Measurements from ENCODE around the gene TENM3.

Gene TENM3

DNA sequence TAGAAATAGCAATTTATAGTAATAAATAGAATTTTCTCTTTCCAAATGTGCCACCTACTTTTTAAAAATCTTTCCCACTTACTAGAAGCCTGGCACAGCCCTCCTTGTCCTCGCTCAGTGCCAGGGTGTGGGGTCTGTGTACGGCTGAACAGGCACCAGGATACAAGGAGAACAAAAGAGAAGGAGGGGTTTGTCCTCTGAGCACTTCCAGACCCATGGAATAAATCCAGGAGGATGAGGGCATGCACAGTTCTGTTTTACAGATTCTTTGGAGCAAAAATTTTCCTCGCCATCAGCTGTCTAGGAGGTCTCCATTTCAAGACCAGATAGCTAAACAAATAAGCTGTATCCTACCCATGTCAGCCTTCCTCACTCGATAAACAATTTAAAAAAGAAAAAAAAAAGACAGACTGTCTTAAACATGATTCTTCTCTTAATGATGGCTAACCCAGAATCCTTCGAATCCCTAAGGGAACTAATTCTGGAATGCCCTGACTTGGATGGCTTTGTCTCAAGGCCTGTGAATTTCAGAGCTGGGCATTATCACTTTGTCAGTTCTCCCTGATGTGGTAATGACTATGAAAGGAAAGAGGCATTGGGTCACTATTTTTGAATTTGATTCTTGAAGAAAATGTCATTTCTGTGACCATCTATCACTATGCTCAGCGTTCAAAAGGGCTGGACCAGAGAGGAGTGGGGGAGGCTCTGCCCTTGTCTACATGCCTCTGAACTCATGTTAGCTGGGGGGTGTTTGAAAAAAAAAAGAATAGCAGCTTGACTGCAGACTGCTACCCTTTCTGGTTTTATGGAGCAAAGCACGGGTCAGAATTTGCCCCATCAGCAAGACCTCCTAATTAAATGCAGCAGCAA, 523.0 kb downstream of the TENM3 start:
- H3K4me2 ChIP-seq (ENCODE audit: low read depth, low read length, poor library complexity, severe bottlenecking), result no peak overlapping the region
- H3K27ac ChIP-seq (ENCODE audit: low read depth, low read length), result no peak overlapping the region
- H2AFZ ChIP-seq (ENCODE audit: low read depth, low read length, severe bottlenecking), result no peak overlapping the region
- H3K27me3 ChIP-seq (ENCODE audit: low read length), result no peaks in the 10 kb centered on the region
- H3K4me3 ChIP-seq (ENCODE audit: insufficient read depth, low read length, poor library complexity, severe bottlenecking), result no peak overlapping the region
- H4K20me1 ChIP-seq (ENCODE audit: low read depth, low read length), result no peaks in the 10 kb centered on the region
- H3K79me2 ChIP-seq (ENCODE audit: insufficient read depth, low read length), result no peaks in the 10 kb centered on the region
- H3K36me3 ChIP-seq (ENCODE audit: low read length), result no peaks in the 10 kb centered on the region
- no peaks in the 10 kb centered on the region for H3K9me3 ChIP-seq (ENCODE audit: insufficient read depth, low read length)
- TF ChIP-seq EZH2phosphoT487 (conservative IDR thresholded peaks at IDR 0.05; ENCODE audit: low read length), result no peak
- TF ChIP-seq, protein P1, sequence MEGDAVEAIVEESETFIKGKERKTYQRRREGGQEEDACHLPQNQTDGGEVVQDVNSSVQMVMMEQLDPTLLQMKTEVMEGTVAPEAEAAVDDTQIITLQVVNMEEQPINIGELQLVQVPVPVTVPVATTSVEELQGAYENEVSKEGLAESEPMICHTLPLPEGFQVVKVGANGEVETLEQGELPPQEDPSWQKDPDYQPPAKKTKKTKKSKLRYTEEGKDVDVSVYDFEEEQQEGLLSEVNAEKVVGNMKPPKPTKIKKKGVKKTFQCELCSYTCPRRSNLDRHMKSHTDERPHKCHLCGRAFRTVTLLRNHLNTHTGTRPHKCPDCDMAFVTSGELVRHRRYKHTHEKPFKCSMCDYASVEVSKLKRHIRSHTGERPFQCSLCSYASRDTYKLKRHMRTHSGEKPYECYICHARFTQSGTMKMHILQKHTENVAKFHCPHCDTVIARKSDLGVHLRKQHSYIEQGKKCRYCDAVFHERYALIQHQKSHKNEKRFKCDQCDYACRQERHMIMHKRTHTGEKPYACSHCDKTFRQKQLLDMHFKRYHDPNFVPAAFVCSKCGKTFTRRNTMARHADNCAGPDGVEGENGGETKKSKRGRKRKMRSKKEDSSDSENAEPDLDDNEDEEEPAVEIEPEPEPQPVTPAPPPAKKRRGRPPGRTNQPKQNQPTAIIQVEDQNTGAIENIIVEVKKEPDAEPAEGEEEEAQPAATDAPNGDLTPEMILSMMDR (IDR thresholded peaks at IDR 0.05; ENCODE audit: insufficient read depth, low read length, poor library complexity, severe bottlenecking), result no peak
- no peak overlapping the region for H3K9ac ChIP-seq (ENCODE audit: low read length)
- no peaks in the 10 kb centered on the region for H3F3A ChIP-seq (ENCODE audit: insufficient read depth)
- H3K9me2 ChIP-seq (replicated peaks; ENCODE audit: insufficient read depth, low read length), result no peaks in the 10 kb centered on the region

DNA sequence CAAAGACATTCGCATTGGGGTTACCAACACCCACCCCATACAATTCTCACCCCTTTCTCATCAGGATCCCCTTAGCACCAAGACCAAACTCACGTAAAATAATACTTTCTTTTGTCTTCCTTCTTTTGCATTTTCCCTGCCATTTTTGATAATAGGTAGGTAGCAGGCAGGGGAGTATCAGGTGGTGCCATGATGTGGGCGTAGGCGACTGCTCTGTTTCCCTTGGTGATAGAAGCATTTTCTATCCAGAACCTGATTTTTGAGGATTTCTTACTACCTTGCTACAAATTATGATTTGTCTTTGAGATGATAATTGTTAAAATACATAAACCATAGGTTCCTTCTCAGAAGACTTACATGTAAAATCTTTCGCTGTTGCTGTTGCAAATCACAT, 523.7 kb downstream of the TENM3 start:
- Histone ChIP-seq H3K79me2 (ENCODE audit: insufficient read depth, low read length) (no peaks in the 10 kb centered on the region), H3K27me3 (ENCODE audit: low read length) (no peaks in the 10 kb centered on the region), H3K36me3 (ENCODE audit: low read length) (no peaks in the 10 kb centered on the region), H4K20me1 (ENCODE audit: low read depth, low read length) (no peaks in the 10 kb centered on the region), H3K9me3 (ENCODE audit: insufficient read depth, low read length) (no peaks in the 10 kb centered on the region), H3K27ac (ENCODE audit: low read depth, low read length) (no peak overlapping the region), H3F3A (ENCODE audit: insufficient read depth) (no peaks in the 10 kb centered on the region), H3K9ac (ENCODE audit: low read length) (no peak overlapping the region), H2AFZ (ENCODE audit: low read depth, low read length, severe bottlenecking) (no peak overlapping the region), H3K4me2 (ENCODE audit: low read depth, low read length, poor library complexity, severe bottlenecking) (no peak overlapping the region), H3K9me2 (replicated peaks; ENCODE audit: insufficient read depth, low read length) (no peaks in the 10 kb centered on the region), H3K4me3 (ENCODE audit: insufficient read depth, low read length, poor library complexity, severe bottlenecking) (no peak overlapping the region)
- TF ChIP-seq, protein P1 (IDR thresholded peaks at IDR 0.05; ENCODE audit: insufficient read depth, low read length, poor library complexity, severe bottlenecking), result no peak
- no peak for TF ChIP-seq EZH2phosphoT487 (conservative IDR thresholded peaks at IDR 0.05; ENCODE audit: low read length)

DNA sequence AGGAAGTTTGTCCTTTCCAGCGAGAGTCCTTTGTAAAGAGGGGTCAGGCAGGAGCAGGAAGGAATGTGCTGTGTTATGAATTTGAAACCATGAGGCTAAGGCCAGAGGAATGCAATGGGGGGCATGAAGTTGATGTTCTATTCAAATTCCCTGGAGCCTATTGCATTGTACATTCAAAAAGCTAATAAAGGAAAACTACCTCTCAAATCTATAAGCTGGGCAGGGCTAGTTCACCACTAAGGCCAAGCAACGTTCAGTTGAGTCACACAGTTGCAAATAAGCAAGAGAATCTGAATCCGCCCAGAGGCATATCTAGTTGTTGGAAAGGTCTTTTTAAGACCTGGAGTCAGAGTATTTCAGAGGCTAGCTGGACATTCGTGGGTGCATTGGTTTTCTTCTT, 525.6 kb downstream of the TENM3 start:
- H3K36me3 ChIP-seq (ENCODE audit: low read length), result no peaks in the 10 kb centered on the region
- H4K20me1 ChIP-seq (ENCODE audit: low read depth, low read length), result no peaks in the 10 kb centered on the region
- H3K4me3 ChIP-seq (ENCODE audit: insufficient read depth, low read length, poor library complexity, severe bottlenecking), result no peak overlapping the region
- no peaks in the 10 kb centered on the region for H3K27me3 ChIP-seq (ENCODE audit: low read length)
- no peaks in the 10 kb centered on the region for H3K79me2 ChIP-seq (ENCODE audit: insufficient read depth, low read length)
- H2AFZ ChIP-seq (ENCODE audit: low read depth, low read length, severe bottlenecking), result no peak overlapping the region
- H3F3A ChIP-seq (ENCODE audit: insufficient read depth), result no peaks in the 10 kb centered on the region
- no peaks in the 10 kb centered on the region for H3K9me2 ChIP-seq (replicated peaks; ENCODE audit: insufficient read depth, low read length)
- TF ChIP-seq, protein P1 (IDR thresholded peaks at IDR 0.05; ENCODE audit: insufficient read depth, low read length, poor library complexity, severe bottlenecking), result no peak
- TF ChIP-seq EZH2phosphoT487 (conservative IDR thresholded peaks at IDR 0.05; ENCODE audit: low read length), result no peak
- H3K4me2 ChIP-seq (ENCODE audit: low read depth, low read length, poor library complexity, severe bottlenecking), result no peak overlapping the region
- H3K9ac ChIP-seq (ENCODE audit: low read length), result no peak overlapping the region
- H3K9me3 ChIP-seq (ENCODE audit: insufficient read depth, low read length), result no peaks in the 10 kb centered on the region
- no peak overlapping the region for H3K27ac ChIP-seq (ENCODE audit: low read depth, low read length)
